Fibroblast of pulmonary artery (primary cell): ENCODE measurements around the gene HYAL2.

ENCODE experiments used
- DNase-seq: peaks from one replicate; pipeline ENCODE4 v3.0.0-alpha.2; 2010; ENCODE audit warnings: low read depth
- H3K4me3 ChIP-seq: replicated peaks from 2 replicates; pipeline ENCODE4 v1.5.1; 2011; ENCODE audit warnings: low read depth, mild to moderate bottlenecking, control low read depth, low read length, moderate library complexity
- CTCF ChIP-seq: IDR thresholded peaks from 2 replicates; pipeline ENCODE4 v1.5.1; 2011; ENCODE audit warnings: mild to moderate bottlenecking, control low read depth, low read length, inconsistent platforms; ENCODE audit errors: missing control alignments

HYAL2 gene

GRCh38 chr3:50268703-50269451, 53.7 kb downstream of the HYAL2 start, which contains the start of gene SEMA3B:
SEMA3B (plus strand) TSS chr3:50269147; CDS start chr3:50269241, 94 bp downstream.
- no peak for TF ChIP-seq CTCF
- H3K4me3 ChIP-seq: no peak within 1 kb of the TSS
- DNase-seq: no peak

GRCh38 chr3:50268276-50268675, 54.3 kb downstream of the HYAL2 start:
- H3K4me3 ChIP-seq: no peak overlapping the region
- no peak for DNase-seq
- TF ChIP-seq CTCF: no peak
